CD14-positive monocyte (primary cell): ENCODE results near the gene NUP107. TPM values are rescaled to one million over a fixed set of nuclear protein-coding genes. Genes with fewer than 3 reads are reported as not detected.

ENCODE experiments used
- DNase-seq, 3 donors: peaks; one replicate each; pipeline ENCODE4 v3.0.0-alpha.2; 2011 to 2022
- H2AFZ ChIP-seq: 2 replicates; pipeline ENCODE4 v1.6.0; 2012; ENCODE audit warnings: mild to moderate bottlenecking, low read depth, low read length, inconsistent platforms; ENCODE audit not compliant: insufficient read depth, poor library complexity, severe bottlenecking
- H3K27ac ChIP-seq, 2 donors: 1 replicate in 1 of 2; 2 replicates in 1 of 2; pipeline ENCODE4 v1.5.1; 2012 to 2013; ENCODE audit warnings: low read length in 2 of 2, control low read depth in 1 of 2, inconsistent platforms in 1 of 2, low read depth in 1 of 2, mild to moderate bottlenecking in 1 of 2
- H3K27me3 ChIP-seq, 2 donors: one replicate each; pipeline versions ENCODE4 v1.6.0 to v1.6.1; 2011 to 2013; ENCODE audit warnings: low read length in 2 of 2; ENCODE audit not compliant: control insufficient read depth in 2 of 2, insufficient read depth in 2 of 2
- H3K36me3 ChIP-seq, 2 donors: replicated peaks in 1 of 2; 1 replicate in 1 of 2; 2 replicates in 1 of 2; pipeline versions ENCODE4 v1.5.1 to v1.6.1; 2012 to 2013; ENCODE audit warnings: low read length in 2 of 2, control low read depth in 1 of 2, inconsistent platforms in 1 of 2, mild to moderate bottlenecking in 1 of 2; ENCODE audit not compliant: insufficient read depth in 2 of 2, control insufficient read depth in 1 of 2
- H3K4me1 ChIP-seq, 2 donors: 1 replicate in 1 of 2; 2 replicates in 1 of 2; pipeline versions ENCODE4 v1.5.1 to v1.6.1; 2012 to 2013; ENCODE audit warnings: low read length in 2 of 2, control low read depth in 1 of 2, inconsistent platforms in 1 of 2, mild to moderate bottlenecking in 1 of 2, moderate library complexity in 1 of 2; ENCODE audit not compliant: insufficient read depth in 2 of 2, control insufficient read depth in 1 of 2
- H3K4me2 ChIP-seq: replicated peaks from 2 replicates; pipeline ENCODE3; 2012; ENCODE audit warnings: low read length, moderate library complexity, mild to moderate bottlenecking; ENCODE audit not compliant: poor library complexity, severe bottlenecking; ENCODE audit errors: extremely low read depth
- H3K4me3 ChIP-seq, 3 experiments: fragments of 200-600 bp in 1 of 3; sonication (generic) in 1 of 3; replicated peaks in 1 of 3; 1 replicate in 2 of 3; 2 replicates in 1 of 3; pipeline ENCODE4 v1.5.1; 2011 to 2013; ENCODE audit warnings: low read length in 3 of 3, mild to moderate bottlenecking in 3 of 3, control low read depth in 2 of 3, low read depth in 2 of 3, inconsistent platforms in 1 of 3, moderate library complexity in 1 of 3
- H3K79me2 ChIP-seq: 2 replicates; pipeline ENCODE4 v1.6.0; 2012; ENCODE audit warnings: mild to moderate bottlenecking, control low read depth, inconsistent platforms, low read length, moderate library complexity; ENCODE audit not compliant: insufficient read depth
- H3K9ac ChIP-seq: 2 replicates; pipeline ENCODE4 v1.6.0; 2017; ENCODE audit warnings: low read length, mild to moderate bottlenecking; ENCODE audit not compliant: insufficient read depth, poor library complexity, severe bottlenecking
- H3K9me3 ChIP-seq, 2 donors: replicated peaks in 1 of 2; 1 replicate in 1 of 2; 2 replicates in 1 of 2; pipeline versions ENCODE4 v1.5.1 to v1.6.1; 2012 to 2013; ENCODE audit warnings: low read length in 2 of 2, control low read depth in 1 of 2; ENCODE audit not compliant: control insufficient read depth in 1 of 2, insufficient read depth in 1 of 2
- H4K20me1 ChIP-seq: 2 replicates; pipeline ENCODE4 v1.6.0; 2012; ENCODE audit warnings: mild to moderate bottlenecking, low read length, control low read depth, moderate library complexity; ENCODE audit not compliant: insufficient read depth
- H3K27ac Mint-ChIP-seq, 7 donors: one replicate each; pipeline ENCODE4 v1.8.0; 2020; ENCODE audit warnings: mild to moderate bottlenecking in 7 of 7, mixed read lengths in 7 of 7, moderate library complexity in 6 of 7, inconsistent platforms in 2 of 7
- H3K27me3 Mint-ChIP-seq, 3 donors: one replicate each; pipeline ENCODE4 v1.8.0; 2021 to 2022; ENCODE audit warnings: low read depth in 3 of 3, mild to moderate bottlenecking in 3 of 3, mixed read lengths in 3 of 3, moderate library complexity in 3 of 3, inconsistent platforms in 1 of 3
- H3K36me3 Mint-ChIP-seq, 2 donors: one replicate each; pipeline ENCODE4 v1.8.0; 2020; ENCODE audit warnings: mixed read lengths in 2 of 2, inconsistent platforms in 1 of 2, mild to moderate bottlenecking in 1 of 2
- H3K4me1 Mint-ChIP-seq: one replicate; pipeline ENCODE4 v1.8.0; 2020; ENCODE audit warnings: mild to moderate bottlenecking, mixed read lengths
- H3K4me3 Mint-ChIP-seq, 2 donors: one replicate each; pipeline ENCODE4 v1.8.0; 2020; ENCODE audit warnings: mild to moderate bottlenecking in 2 of 2, mixed read lengths in 2 of 2, moderate library complexity in 1 of 2
- H3K9me3 Mint-ChIP-seq, 7 donors: one replicate each; pipeline ENCODE4 v1.8.0; 2020 to 2022; ENCODE audit warnings: mixed read lengths in 7 of 7, mild to moderate bottlenecking in 6 of 7, moderate library complexity in 6 of 7, inconsistent platforms in 2 of 7
- WGBS: methylation state at CpG from one replicate; pipeline ENCODE4 v1.1.5; 2013; ENCODE audit warnings: missing lambda C conversion rate; ENCODE audit not compliant: insufficient coverage; 5-methylcytosine and 5-hydroxymethylcytosine counted together
- intact Hi-C, 2 donors: fragments of 100-400 bp; cut with micrococcal nuclease; formaldehyde crosslinking; loops; one replicate each; pipeline versions ENCODE4 v1.15.0 to v1.15.1; 2023
- polyA plus RNA-seq, 3 donors: library from polyadenylated mRNA; depleted of rRNA in 1 of 3; unstranded in 2 of 3; stranded (reverse) in 1 of 3; fragments of 300-500 nt in 2 of 3; fragments of >200 nt in 1 of 3; fragmentation: Illumina TruSeq in 2 of 3; gene quantifications; 1 replicate in 2 of 3; 2 replicates in 1 of 3; pipeline ENCODE4 v1.2.3, GENCODE V29; 2012 to 2021
- TF ChIP-seq, protein P1 (sequence below): fragments of 200-600 bp; IDR thresholded peaks from one replicate; pipeline ENCODE4 v1.8.0; 2022; ENCODE audit warnings: antibody characterized with exemption, mild to moderate bottlenecking

Gene NUP107
- polyA plus RNA-seq, 3 donors: 6.7 to 20.5 (median 10.7) TPM

DNA sequence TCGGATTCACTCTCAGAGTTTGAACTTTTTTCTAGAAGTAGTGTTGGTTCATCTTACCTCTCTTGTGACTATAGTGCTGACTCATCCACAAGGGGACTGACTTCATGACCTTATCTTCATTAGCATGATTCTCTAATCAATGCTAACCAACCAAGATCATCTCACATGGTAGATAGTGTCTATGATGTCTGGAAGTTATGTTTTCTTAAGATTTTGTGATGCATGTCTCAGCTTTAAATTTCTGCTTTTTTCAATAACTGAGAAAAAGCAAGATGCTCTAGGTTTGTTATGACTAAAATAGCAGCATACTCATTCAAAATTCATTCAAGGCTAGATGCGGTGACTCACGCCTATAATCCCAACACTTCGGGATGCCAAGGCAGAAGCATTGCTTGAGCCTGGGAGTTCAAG, 46.9 kb downstream of the NUP107 start:
- H3K4me1 ChIP-seq: no peaks in the 10 kb centered on the region
- no peak overlapping the region for H3K9ac ChIP-seq
- no peaks in the 10 kb centered on the region for H3K27me3 ChIP-seq
- TF ChIP-seq, protein P1, sequence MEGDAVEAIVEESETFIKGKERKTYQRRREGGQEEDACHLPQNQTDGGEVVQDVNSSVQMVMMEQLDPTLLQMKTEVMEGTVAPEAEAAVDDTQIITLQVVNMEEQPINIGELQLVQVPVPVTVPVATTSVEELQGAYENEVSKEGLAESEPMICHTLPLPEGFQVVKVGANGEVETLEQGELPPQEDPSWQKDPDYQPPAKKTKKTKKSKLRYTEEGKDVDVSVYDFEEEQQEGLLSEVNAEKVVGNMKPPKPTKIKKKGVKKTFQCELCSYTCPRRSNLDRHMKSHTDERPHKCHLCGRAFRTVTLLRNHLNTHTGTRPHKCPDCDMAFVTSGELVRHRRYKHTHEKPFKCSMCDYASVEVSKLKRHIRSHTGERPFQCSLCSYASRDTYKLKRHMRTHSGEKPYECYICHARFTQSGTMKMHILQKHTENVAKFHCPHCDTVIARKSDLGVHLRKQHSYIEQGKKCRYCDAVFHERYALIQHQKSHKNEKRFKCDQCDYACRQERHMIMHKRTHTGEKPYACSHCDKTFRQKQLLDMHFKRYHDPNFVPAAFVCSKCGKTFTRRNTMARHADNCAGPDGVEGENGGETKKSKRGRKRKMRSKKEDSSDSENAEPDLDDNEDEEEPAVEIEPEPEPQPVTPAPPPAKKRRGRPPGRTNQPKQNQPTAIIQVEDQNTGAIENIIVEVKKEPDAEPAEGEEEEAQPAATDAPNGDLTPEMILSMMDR: no peak
- H3K4me2 ChIP-seq: no peak overlapping the region
- no peak overlapping the region for H3K27ac ChIP-seq
- peaks cover 0 to 2% (median 0%) of the 10 kb centered on the region in 3 donors for H3K27me3 Mint-ChIP-seq
- no peaks in the 10 kb centered on the region for H3K79me2 ChIP-seq
- H2AFZ ChIP-seq: no peak overlapping the region
- no peak overlapping the region for H3K4me3 Mint-ChIP-seq
- WGBS: 100% methylated on average over 3 of the region's 4 CpGs
- peaks cover 39 to 63% of the 10 kb centered on the region in 2 donors for H3K36me3 Mint-ChIP-seq
- no peaks in the 10 kb centered on the region for H3K9me3 ChIP-seq
- no peaks in the 10 kb centered on the region for H3K9me3 Mint-ChIP-seq
- intact Hi-C loops: no loop called here
- H3K36me3 ChIP-seq: peaks cover 52 to 80% of the 10 kb centered on the region in 2 donors
- no peaks in the 10 kb centered on the region for H3K4me1 Mint-ChIP-seq
- H3K4me3 ChIP-seq: no peak overlapping the region
- H3K27ac Mint-ChIP-seq: peak overlapping the region in 1 of 7 donors; percentile 61
- H4K20me1 ChIP-seq: no peaks in the 10 kb centered on the region
- no peak for DNase-seq

DNA sequence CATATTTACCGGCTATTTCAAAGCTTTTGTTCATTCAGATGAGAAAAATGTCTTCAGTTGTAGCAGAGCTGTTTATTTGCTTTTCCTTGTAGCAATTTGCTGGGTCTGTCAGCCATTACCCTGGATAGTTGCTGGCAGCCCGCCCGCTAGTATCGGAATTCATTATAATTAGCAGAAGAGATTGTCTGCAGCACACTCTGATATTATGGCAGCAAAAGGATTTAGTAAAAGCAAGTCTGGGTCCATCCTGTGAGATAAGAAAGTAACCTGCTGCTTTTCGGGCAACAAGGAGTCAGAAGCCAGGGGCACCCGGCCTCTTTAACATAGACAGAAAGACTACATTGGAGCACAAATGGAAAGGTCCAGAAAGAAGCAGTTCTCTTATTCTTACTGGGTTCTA, 53.1 kb downstream of the NUP107 start:
- DNase-seq: no peak
- H3K9me3 Mint-ChIP-seq: no peaks in the 10 kb centered on the region
- H3K27ac Mint-ChIP-seq: peak overlapping the region in 1 of 7 donors; percentile 7
- H3K36me3 Mint-ChIP-seq: peaks cover 35 to 50% of the 10 kb centered on the region in 2 donors
- H3K4me1 Mint-ChIP-seq: peaks cover 8% of the 10 kb centered on the region
- no peak overlapping the region for H3K4me2 ChIP-seq
- WGBS: 96% methylated on average over 3 of the region's 6 CpGs
- H3K36me3 ChIP-seq: peaks cover 34 to 50% of the 10 kb centered on the region in 2 donors
- H3K4me1 ChIP-seq: peaks cover 0 to 8% of the 10 kb centered on the region in 2 donors
- no peaks in the 10 kb centered on the region for H3K27me3 Mint-ChIP-seq
- TF ChIP-seq, protein P1: no peak
- intact Hi-C loops: no loop called here
- no peaks in the 10 kb centered on the region for H3K27me3 ChIP-seq
- H4K20me1 ChIP-seq: no peaks in the 10 kb centered on the region
- no peaks in the 10 kb centered on the region for H3K79me2 ChIP-seq
- no peak overlapping the region for H3K4me3 ChIP-seq
- H3K9me3 ChIP-seq: no peaks in the 10 kb centered on the region
- no peak overlapping the region for H3K4me3 Mint-ChIP-seq
- no peak overlapping the region for H2AFZ ChIP-seq
- no peak overlapping the region for H3K9ac ChIP-seq
- no peak overlapping the region for H3K27ac ChIP-seq
